Measurements from ENCODE around the gene WDR90.

DNA sequence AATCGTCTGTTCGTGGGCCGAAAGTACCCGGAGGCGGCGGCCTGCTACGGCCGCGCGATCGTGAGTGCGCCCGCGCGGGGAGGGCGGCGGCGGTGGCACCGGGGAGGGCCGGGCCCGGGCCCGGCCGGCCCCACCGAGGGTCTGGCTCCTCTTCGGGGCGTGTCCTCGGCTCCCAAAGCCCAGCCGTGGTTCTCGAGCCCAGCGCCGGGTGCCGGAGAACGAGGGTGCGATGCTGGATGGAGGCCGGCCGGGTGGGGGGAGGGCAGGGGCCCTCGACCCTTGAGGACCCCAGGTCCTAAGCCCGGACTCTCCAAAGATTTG, 31.4 kb downstream of the WDR90 start:
- TF ChIP-seq, protein P1, sequence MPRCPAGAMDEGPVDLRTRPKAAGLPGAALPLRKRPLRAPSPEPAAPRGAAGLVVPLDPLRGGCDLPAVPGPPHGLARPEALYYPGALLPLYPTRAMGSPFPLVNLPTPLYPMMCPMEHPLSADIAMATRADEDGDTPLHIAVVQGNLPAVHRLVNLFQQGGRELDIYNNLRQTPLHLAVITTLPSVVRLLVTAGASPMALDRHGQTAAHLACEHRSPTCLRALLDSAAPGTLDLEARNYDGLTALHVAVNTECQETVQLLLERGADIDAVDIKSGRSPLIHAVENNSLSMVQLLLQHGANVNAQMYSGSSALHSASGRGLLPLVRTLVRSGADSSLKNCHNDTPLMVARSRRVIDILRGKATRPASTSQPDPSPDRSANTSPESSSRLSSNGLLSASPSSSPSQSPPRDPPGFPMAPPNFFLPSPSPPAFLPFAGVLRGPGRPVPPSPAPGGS (CRISPR knock-in tag; IDR thresholded peaks at IDR 0.05), result no peak
- TF ChIP-seq PREB (CRISPR knock-in tag; IDR thresholded peaks at IDR 0.05) (no peak), CTCF (CRISPR knock-in tag; IDR thresholded peaks at IDR 0.05) (no peak)
